Brain microvascular endothelial cell (primary cell): ENCODE measurements around the gene STK10.

Experiments used
- DNase-seq: peaks from one replicate; pipeline ENCODE4 v3.0.0-alpha.2; 2020
- H3K27ac ChIP-seq: fragments of 250-450 bp; sonication (Bioruptor Pico); 2 replicates; pipeline ENCODE4 v1.5.1; 2020; ENCODE audit warnings: mild to moderate bottlenecking, moderate library complexity
- H3K27me3 ChIP-seq: fragments of 250-450 bp; sonication (Bioruptor Pico); replicated peaks from 2 replicates; pipeline ENCODE4 v1.5.1; 2020; ENCODE audit warnings: mild to moderate bottlenecking
- H3K36me3 ChIP-seq: fragments of 250-450 bp; sonication (Bioruptor Pico); replicated peaks from 2 replicates; pipeline ENCODE4 v1.5.1; 2020; ENCODE audit warnings: mild to moderate bottlenecking
- H3K4me3 ChIP-seq: 2 replicates; pipeline ENCODE4 v1.5.1; 2011; ENCODE audit warnings: low read depth, mild to moderate bottlenecking, control low read depth, low read length, moderate library complexity
- in situ Hi-C: cut with HindIII; loops from 2 replicates; pipeline ENCODE4 v1.10.0; 2017; ENCODE audit warnings: low sequenced_read_pairs, low pct_ligation_motif_present
- TF ChIP-seq, protein P1 (sequence below): IDR thresholded peaks from 2 replicates; pipeline ENCODE4 v1.5.1; 2011; ENCODE audit warnings: low read depth, mild to moderate bottlenecking, moderate library complexity, low read length, control low read depth, inconsistent platforms; ENCODE audit errors: missing control alignments

Gene STK10

DNA sequence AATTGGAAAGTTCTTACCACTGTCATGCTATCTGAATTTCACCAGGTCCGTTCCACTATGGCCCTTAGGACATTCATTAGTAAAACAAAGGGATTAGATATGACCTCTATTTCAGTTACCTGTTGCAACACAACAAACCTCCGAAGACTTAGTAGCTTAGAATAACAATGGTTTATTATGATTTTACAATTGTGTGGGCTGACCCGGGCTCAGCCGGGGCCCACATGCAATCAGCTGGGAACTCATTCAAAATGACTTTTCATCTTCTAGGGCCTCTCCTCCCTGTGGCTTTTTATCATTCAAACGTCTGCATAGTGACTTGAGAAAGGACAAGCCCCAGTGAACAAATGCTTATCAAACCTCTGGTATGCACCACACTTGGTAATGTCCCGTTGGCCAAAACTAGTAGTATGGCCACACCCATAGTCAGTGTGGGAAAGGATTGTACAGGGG is 179.3 kb downstream of the STK10 start:
- TF ChIP-seq, protein P1, sequence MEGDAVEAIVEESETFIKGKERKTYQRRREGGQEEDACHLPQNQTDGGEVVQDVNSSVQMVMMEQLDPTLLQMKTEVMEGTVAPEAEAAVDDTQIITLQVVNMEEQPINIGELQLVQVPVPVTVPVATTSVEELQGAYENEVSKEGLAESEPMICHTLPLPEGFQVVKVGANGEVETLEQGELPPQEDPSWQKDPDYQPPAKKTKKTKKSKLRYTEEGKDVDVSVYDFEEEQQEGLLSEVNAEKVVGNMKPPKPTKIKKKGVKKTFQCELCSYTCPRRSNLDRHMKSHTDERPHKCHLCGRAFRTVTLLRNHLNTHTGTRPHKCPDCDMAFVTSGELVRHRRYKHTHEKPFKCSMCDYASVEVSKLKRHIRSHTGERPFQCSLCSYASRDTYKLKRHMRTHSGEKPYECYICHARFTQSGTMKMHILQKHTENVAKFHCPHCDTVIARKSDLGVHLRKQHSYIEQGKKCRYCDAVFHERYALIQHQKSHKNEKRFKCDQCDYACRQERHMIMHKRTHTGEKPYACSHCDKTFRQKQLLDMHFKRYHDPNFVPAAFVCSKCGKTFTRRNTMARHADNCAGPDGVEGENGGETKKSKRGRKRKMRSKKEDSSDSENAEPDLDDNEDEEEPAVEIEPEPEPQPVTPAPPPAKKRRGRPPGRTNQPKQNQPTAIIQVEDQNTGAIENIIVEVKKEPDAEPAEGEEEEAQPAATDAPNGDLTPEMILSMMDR = no peak
- DNase-seq = peak; percentile 95
- Histone ChIP-seq H3K27ac (peak overlapping the region; percentile 94), H3K27me3 (no peaks in the 10 kb centered on the region), H3K4me3 (no peak overlapping the region), H3K36me3 (no peaks in the 10 kb centered on the region)
- in situ Hi-C loops = no loop called here

DNA sequence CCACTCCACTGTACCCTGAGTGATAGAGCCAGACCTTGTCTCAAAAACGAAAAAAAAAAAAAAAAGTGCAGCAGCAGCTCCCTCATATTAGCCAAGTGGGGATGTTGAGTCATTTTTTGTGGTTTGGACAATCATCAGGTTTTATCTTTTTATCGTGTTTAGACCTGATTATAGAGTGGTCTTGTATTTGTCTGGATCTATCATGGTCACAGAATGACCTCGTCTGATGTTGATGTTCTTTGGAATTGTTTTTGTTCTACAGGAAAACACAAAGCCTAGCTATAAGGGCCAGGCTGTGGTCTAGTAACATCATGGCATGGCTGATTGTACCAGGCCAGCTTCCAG is 179.9 kb downstream of the STK10 start:
- Histone ChIP-seq H3K27ac (peak overlapping the region; percentile 94), H3K36me3 (no peaks in the 10 kb centered on the region), H3K4me3 (no peak overlapping the region), H3K27me3 (no peaks in the 10 kb centered on the region)
- peak; percentile 89 for DNase-seq
- in situ Hi-C loops = no loop called here
- TF ChIP-seq, protein P1 = no peak

DNA sequence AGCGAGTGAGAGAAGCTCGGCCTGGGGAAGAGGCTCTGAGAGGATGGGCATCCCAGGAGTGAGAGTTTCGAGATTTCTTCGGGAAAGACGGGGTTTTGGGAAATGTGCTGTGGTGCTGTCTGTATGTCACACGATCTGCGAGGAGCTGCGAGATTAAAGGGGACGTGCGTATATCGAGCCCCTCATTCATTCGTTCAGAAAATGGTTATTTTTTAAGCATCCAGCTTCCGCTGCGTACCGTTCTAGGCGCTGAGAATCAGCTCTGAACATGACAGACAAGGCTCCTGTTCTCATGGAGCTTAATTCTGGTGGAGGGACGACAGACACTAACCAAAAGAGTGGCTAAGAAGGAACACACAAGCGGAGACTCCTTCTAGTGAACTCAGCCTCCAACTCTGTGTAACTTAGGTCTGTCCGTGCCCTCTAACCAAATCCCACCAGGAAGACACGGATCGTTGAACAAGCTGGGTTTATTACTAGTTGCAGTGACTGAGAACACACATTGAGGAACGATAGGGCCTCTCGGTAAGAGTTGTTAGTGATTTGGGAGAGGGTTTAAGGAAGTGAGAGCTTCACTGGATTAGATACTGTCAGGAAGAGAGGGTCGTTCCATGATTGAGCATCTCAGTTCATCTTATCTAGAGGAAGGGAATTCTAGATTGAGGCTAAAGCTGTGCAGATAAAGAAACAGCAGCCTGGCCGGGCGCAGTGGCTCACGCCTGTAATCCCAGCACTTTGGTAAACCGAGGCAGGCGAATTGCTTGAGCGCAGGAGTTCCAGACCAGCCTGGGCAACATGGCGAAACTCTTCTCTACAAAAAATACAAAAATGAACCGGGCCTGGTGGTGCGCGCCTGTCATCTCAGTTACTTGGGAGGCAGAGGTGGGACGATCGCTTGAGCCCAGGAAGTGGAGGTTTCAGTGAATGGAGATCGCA is 180.6 kb downstream of the STK10 start:
- in situ Hi-C loops = no loop called here
- TF ChIP-seq, protein P1 = no peak
- DNase-seq = peak; percentile 11
- Histone ChIP-seq H3K4me3 (peak overlapping the region; percentile 78), H3K27me3 (no peaks in the 10 kb centered on the region), H3K36me3 (no peaks in the 10 kb centered on the region), H3K27ac (peak overlapping the region; percentile 94)

DNA sequence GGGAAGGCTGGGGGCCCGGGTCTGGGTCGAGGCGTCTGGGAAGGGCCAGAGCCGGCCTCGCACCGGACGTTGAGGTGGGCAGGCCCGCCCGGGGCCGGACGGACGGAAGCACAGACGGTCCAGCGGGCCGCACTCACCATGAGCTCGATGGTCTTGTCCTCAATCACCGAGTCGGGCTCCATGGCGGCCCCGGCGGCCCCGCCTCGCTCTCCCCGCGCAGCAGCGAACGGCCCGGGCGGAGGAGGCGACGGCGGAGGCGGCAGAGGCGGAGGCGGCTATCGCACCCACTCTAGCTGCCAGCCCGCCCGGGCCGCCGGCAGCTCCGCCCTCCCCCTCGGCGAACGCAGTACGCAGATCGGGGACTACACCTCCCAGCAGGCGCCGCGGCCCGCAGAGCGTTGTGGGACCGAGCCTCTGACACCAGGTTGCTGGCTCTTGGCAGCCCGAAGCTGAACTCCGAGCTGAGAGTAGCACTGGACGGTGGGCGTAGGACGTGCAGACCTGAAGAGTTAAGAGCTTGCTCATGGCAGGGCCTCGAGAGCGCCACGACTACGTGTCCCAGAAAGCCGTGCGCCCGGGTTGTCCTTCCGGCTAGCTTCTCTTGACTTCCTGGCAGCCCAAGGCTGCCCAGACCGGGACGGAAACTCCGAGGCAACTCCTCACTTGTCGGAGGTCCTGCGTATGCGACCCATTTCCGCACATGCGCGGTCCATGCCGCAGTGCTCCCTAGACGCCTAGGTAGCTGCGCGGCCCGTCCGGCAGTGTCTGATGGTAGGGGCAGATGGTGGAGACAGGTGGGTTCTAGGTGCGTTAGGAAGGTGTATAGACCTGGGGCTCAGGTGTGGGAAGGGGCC is 181.5 kb downstream of the STK10 start, which contains the start of gene FBXW11:
Gene FBXW11, minus strand, starts transcription at position 318 of the 854 bp plus-strand sequence. Its CDS starts 136 bp downstream, at position 182.
- TF ChIP-seq, protein P1 = no peak
- DNase-seq = peak; percentile 96
- H3K27ac ChIP-seq = peak within 1 kb of the TSS; percentile 94
- H3K4me3 ChIP-seq = peak within 1 kb of the TSS; percentile 78
- no peaks in the 10 kb centered on the region for H3K27me3 ChIP-seq
- in situ Hi-C loops = no loop called here
- no peaks in the 10 kb centered on the region for H3K36me3 ChIP-seq

DNA sequence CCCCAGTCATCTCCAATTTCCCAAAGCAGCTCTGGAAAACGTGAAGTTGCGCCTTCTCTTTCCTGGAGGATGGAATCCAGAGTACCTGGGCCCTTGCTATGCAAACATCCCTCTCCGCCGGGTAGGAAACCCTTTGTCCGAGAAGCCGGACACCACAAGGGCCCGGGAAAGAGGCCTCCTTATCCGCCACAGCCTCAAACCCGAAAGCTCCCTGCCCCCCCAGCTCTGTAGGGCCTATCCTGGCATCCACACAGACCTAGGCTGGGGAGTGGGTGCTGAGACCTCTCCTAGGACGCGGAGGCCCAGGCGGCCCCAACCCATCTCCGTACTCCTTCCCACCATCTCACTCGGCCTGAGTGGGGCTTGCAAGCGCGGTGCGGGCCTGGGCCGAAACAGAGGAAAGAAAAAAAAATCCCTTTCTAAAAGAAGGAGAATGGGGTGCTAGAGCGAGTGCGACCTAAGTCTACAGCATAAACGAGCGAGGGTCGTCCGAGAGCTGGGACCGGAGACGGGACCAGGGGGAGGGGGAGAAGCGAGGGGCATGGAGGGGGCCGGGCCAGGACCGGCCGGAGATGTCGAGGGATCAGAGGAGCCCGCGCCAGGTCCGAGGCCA is 182.2 kb downstream of the STK10 start:
- Histone ChIP-seq H3K36me3 (no peaks in the 10 kb centered on the region), H3K4me3 (peak overlapping the region; percentile 78), H3K27me3 (no peaks in the 10 kb centered on the region), H3K27ac (peak overlapping the region; percentile 94)
- TF ChIP-seq, protein P1 = no peak
- in situ Hi-C loops = no loop called here
- DNase-seq = peak; percentile 13
